SK-MEL-5 (cell line): ENCODE data around the gene SMDT1. TPM values are rescaled to one million over a fixed set of nuclear protein-coding genes. Genes with fewer than 3 reads are reported as not detected.
"Not testable (repeated sequence)": the region's sequence is repeated elsewhere in the genome, so short reads cannot be mapped to it uniquely, and the experiment has no call there.

Experiments used
- DNase-seq: peaks from one replicate; pipeline ENCODE4 v3.0.0-alpha.2; 2016; ENCODE audit warnings: low read depth, low spot score
- in situ Hi-C: cut with HindIII; loops from 2 replicates; pipeline ENCODE4 v1.10.0; 2016; ENCODE audit warnings: low sequenced_read_pairs, high pct_unique_total_duplicates, low pct_unique_long_range_greater_than_20kb
- total RNA-seq: library from RNA; depleted of rRNA; stranded (reverse); fragments of >200 nt; shearing (Covaris generic); gene quantifications from 2 replicates; pipeline ENCODE4 v1.2.3, GENCODE V29; 2014

SMDT1 gene
- total RNA-seq, 1 experiment from 2014 or later = 17.4 TPM

DNA sequence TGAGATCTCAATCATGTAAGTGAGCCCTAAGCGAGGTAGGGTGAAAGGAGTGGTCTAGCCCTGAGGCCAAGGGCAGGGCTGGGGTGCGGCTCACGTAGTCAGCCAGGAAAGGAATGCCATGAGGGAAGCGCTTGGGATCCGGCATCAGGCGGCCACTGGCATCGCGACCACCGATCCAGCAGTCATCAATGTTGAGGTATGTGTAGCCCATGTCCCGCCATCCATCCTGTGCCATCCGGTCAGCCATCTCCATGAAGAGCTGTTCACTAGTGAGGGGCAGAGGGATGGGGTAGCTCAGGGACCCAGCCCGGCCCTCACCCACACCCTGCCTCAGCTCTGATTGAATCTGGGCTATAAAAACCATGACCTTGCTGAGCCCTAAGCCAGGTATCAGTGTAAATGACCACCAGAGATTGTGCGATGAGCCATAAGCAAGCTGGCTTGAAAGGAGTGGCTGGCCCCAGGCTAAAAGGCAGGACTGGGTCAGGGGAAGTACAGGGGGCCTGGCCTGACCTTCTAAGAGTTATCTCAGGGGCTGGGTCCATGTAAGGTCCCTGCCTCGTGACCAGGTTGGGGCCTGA is 11.7 kb upstream of the SMDT1 start:
- no peak for DNase-seq
- in situ Hi-C loops = no loop called here

DNA sequence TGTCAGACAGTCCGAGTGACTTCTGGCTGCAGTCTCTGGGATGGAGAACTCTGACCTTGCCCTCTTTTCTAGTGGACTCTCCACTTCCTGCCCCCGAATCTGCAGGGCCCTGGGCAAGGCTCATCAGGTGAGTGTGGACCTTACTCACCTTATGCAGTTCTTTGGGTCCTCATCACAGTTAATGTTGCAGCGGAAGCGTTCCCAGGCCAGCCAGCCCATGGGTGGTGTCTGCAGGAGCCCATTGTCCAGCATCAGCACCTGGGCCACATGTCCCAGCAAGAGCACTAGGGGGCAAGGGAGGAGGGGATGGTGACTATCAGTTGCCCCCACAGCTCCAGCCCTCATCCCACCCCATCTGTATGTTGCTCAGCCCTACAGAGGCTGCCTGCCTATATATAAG is 11.2 kb upstream of the SMDT1 start:
- no peak for DNase-seq
- in situ Hi-C loops = no loop called here

- no peak for DNase-seq
- in situ Hi-C loops = no loop called here
Measured at GRCh38 chr22:42069801-42070516, 9.5 kb upstream of the SMDT1 start.

GRCh38 chr22:42070517-42071422 is 8.7 kb upstream of the SMDT1 start, which contains the start of gene NAGA:
NAGA (minus strand) TSS chr22:42070812; CDS start chr22:42070297, 515 bp downstream.
- DNase-seq = peak; percentile 97
- in situ Hi-C loops = no loop called here

- in situ Hi-C loops, DNase-seq: not testable (repeated sequence)
Measured at GRCh38 chr22:42071508-42071907, 8.0 kb upstream of the SMDT1 start.

DNA sequence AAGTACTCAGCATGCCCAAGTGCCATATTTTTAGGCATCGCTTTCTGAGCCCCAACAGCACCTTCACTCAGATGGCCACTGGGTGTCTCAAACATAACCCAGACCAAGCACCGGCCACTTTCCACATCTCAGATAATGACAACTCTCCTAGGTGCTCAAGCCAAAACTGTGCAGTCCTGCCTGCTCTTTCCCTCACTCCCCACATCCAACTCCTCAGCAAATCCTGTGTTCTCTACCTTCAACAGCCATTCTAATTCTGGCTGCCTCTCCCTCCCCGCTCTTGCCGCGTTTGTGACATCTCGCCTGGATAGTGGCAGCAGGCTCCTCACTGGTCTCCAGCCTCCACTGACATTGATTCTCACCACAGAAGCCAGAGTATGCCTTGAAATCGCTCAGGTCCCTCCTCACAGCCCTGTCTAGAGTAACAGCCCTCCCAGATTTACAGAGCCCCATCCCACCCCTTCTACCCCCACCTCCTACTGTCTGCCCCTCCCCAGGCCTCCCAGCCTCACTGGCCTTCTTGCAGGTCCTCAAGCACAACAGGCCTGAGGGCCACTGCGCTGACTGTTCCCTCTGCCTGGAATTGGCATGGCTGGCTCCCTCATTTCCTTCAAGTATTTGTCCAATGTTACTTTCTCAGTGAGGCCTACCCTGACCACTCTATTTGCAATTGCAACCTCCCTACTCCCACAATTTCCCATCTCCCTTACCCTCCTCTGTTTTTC is 6.7 kb upstream of the SMDT1 start:
- in situ Hi-C loops = no loop called here
- peak; percentile 8 for DNase-seq

- in situ Hi-C loops = no loop called here
- no peak for DNase-seq
Measured at GRCh38 chr22:42073621-42074041, 5.9 kb upstream of the SMDT1 start.

DNA sequence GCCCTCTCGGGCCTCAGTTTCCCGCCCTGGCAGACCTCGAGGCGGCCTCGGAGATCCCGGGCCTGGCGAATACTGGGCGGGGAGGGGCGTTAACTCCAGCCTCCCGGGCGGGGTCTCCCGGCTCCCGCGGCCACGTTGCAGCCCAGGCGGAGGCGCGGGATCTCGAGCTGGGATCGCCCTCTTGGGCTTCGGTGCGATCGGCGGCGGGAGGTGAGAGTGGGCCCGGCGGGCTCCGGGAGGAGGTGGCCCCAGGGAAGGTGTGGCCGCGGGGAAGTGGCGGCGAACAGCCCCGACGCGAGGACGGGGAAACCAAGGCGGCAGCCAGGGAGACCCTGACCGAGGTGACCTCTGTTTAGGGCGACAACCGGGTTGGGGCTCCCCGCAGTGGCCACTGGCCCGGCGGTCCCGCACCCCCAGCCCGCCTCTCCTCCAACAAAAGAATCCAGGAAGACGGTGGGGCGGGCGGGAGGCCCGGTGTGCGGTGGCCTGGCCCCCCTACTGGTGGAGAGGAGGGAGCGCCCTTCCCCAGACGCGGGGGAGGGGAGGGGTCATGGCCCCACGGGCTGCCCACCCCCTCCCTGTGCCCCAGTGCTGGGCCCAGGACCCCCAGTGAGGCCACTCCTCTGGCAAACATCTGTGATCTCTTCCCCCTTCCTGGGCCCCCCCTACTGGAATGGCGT is 5.2 kb upstream of the SMDT1 start, which contains the start of gene PHETA2:
Gene PHETA2 (plus strand): TSS at position 117 of the 680 bp plus-strand sequence. CDS start 3,046 bp downstream, outside the sequence.
- in situ Hi-C loops = no loop called here
- DNase-seq = no peak

- DNase-seq = no peak
- in situ Hi-C loops = no loop called here
Measured at GRCh38 chr22:42074846-42075676, 4.4 kb upstream of the SMDT1 start.

GRCh38 chr22:42076764-42077485 is 2.6 kb upstream of the SMDT1 start:
- in situ Hi-C loops = no loop called here
- no peak for DNase-seq

DNA sequence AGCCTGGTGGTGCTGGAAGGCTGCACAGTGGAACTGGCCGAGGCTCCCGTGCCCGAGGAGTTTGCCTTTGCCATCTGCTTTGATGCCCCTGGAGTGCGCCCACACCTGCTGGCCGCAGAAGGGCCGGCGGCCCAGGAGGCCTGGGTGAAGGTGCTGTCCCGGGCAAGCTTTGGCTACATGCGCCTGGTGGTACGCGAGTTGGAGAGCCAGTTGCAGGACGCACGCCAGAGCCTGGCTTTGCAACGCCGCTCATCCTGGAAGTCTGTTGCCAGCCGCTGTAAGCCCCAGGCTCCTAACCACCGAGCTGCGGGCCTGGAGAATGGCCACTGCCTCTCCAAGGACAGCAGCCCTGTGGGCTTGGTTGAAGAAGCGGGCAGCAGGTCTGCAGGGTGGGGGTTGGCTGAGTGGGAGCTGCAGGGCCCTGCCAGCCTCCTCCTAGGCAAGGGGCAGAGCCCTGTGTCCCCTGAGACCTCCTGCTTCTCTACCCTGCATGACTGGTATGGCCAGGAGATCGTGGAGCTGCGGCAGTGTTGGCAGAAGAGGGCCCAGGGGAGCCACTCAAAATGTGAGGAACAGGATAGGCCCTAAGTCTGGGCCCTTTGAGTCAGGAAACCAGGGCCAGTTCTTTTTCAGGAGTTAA is 1.9 kb upstream of the SMDT1 start:
- in situ Hi-C loops = no loop called here
- DNase-seq = no peak

GRCh38 chr22:42078469-42079318 is 806 bp upstream of the SMDT1 start:
- no peak for DNase-seq
- in situ Hi-C loops = no loop called here

- in situ Hi-C loops = no loop called here
- DNase-seq = peak; percentile 48
Measured at GRCh38 chr22:42080287-42080686, 787 bp downstream of the SMDT1 start.

- no peak for DNase-seq
- in situ Hi-C loops = no loop called here
Measured at GRCh38 chr22:42083119-42083518, 3.6 kb downstream of the SMDT1 start.
